Measurements from ENCODE around the gene CLIC1. TPM values are rescaled to one million over a fixed set of nuclear protein-coding genes. Genes with fewer than 3 reads are reported as not detected.

CLIC1 gene
- total RNA-seq, 1 donor from 2014 or later, result 185 TPM

GRCh38 chr6:31737991-31738979, 2.0 kb upstream of the CLIC1 start:
- DNase-seq, result peak; percentile 80

GRCh38 chr6:31737315-31737990, 1.1 kb upstream of the CLIC1 start:
- no peak for DNase-seq

DNA sequence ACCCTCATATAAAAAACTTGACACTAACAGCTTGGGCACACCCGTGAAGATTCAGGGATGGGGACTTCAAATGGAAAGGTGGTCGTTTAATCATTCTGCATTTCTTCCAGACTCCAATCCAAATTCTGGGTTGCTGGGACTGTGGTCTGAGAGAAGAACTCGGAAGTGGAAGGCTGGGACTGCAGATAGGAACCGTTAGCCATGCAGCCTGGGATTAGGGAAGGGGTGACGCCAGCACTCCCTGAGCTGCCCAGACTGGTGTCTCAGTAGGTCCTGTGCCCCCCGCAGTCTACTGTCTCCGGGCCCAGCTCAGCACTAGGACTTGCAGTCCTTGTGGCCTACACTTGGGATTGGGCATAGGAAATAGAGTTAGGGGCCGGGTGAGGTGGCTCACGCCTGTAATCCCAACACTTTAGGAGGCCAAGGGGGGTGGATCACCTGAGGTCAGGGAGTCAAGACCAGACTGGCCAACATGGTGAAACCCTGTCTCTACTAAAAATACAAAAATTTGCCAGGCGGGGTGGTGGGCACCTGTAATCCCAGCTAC, 511 bp upstream of the CLIC1 start:
- DNase-seq, result no peak

GRCh38 chr6:31734821-31735406, 1.4 kb downstream of the CLIC1 start:
- no peak for DNase-seq

GRCh38 chr6:31734247-31734820, 2.0 kb downstream of the CLIC1 start:
- no peak for DNase-seq

DNA sequence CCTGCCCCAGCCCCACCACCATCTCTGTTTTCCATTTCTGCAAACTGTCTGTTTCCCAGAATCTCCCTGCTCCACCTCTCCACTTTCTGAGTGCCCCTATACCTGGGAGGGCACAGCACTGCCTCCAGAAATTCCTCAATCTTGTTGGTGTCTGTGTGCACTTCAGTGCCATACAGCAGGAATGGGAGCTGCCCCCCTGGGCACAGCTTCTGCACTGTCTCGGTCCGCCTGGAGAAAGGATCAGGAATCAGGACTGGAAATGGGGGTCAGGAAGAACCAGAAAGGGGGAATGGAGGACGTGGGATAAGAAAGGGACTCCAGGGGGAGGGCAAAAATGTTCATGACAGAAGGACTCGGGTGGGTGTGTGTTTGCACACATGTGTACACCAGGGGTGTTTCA, 2.6 kb downstream of the CLIC1 start:
- DNase-seq, result no peak

DNA sequence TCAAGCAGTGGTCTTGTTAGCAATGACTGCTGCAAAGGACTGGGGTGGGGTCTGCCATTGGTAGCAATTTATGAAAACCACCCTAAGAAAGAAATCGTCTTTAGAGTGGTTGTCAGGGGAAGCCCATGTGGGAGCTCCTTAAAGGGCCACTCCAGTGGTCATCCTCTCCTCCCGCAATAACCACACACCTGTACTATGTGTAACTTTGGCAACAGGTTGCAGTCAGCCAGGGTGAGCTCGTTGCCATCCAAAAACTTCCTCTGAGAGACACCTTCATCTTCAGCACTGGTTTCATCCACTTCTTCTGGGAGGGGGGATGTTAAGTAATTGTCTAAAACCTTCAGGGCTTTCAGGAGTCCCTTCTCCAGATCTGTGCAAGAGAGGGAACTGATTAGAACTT, 4.3 kb downstream of the CLIC1 start:
- no peak for DNase-seq

DNA sequence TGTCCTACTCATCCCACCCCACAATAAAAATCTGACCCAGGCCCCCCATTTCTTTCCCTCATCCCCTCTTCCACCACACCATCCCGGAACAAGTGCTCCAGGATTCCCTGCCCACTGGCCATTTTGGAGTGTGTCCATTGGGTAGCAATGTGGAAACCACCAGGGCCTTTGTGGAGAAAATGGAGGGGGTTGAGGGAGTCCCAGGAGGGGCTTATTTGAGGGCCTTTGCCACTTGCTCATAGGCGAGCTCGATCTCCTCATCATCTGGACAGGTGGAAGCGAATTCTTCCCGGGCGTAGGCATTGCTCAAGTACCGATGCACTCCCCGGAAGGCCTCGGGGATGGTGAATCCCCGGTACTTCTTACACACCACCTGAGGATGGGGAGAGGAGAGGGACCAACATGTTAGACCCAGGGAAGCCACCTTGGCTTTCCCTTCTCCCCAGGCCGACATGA, 5.7 kb downstream of the CLIC1 start:
- no peak for DNase-seq

- DNase-seq, result peak; percentile 92
Observed at GRCh38 chr6:31729979-31730630, 6.2 kb downstream of the CLIC1 start.

GRCh38 chr6:31729515-31729978, 6.8 kb downstream of the CLIC1 start:
- peak; percentile 84 for DNase-seq

DNA sequence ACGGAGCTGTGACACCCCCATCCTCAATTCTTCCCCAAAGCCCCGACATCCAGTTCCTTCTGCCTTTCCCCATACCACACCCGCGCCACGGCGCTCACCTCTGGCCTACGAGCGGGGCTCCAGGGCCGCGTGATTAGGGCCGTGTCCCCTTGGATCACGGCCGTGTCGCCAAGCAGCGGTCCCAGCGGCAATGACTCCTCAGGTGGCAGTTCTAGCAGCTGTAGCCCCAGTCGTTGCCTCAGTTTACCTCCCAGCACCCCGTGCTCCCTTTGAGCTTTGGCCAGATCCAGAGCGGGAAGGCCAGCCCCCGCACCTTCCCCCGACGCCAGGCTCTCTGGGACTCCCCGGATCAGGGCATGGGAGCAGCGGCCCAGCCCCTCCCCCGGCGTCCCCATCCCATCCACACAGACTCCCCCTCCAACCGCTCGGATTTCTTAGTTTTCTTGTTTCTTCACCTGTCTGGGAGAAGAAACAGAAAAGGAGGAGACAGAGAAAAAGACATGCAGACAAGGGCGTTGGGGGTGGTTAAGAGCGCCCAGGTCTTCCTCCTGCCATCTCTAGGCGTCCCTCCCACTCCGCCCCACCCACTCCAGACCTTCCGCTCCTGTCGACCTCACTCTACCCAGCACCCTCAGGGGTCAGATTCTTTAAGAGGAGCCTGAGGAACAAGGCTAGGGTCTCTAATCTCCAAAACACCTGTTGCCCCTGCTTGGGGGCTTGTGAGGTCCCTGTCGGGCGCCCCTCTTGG, 7.4 kb downstream of the CLIC1 start, which contains the start of gene DDAH2:
TSS of gene DDAH2 (minus strand) at position 533 of the 748 bp plus-strand sequence. CDS start at position 395, 138 bp downstream.
- DNase-seq, result no peak

DNA sequence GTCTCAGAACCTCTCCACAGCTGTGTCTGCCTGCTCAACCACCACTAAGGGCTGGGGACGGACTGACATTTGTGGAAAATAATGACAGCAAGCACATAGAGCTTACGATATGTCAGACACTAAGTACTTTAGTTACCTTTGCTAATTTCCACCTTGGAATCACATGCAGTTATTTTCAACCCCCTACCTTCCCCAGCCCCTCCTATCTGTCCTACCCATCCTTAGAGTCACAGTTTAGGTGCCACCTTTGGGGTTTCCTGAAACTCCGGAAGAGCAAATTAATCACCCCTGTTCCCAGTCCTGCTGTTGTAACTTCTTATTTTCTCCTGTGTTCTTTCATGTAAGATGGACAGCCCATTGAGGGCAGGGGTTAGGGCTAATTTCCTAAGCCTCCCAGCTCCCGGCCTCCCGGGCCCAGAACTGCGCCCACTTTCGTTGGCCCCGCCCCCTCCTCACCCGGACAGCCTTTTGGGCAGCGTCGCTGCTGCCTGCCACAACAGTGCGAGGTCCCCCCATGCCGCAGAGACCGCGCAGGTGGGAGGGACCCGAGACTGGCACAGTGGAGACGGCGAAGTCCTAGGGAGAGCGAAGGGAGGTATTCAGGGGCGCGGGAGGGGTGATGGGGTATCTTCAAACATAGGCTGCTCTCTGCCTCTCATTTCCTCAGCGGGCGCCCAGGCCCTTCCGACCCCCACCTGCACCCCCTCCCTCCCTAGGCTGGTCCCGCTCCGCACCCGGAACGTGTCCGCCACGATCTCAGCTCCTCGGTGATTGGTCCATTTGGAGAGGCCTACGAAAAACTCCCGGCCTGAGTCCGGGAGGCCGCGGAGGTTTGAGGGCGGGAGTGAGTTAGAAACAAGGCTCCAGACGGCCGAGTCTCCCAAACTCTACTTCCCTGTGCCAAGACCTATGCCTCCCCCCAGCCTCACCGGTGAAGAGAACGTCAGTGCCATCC, 8.3 kb downstream of the CLIC1 start:
- no peak for DNase-seq

DNA sequence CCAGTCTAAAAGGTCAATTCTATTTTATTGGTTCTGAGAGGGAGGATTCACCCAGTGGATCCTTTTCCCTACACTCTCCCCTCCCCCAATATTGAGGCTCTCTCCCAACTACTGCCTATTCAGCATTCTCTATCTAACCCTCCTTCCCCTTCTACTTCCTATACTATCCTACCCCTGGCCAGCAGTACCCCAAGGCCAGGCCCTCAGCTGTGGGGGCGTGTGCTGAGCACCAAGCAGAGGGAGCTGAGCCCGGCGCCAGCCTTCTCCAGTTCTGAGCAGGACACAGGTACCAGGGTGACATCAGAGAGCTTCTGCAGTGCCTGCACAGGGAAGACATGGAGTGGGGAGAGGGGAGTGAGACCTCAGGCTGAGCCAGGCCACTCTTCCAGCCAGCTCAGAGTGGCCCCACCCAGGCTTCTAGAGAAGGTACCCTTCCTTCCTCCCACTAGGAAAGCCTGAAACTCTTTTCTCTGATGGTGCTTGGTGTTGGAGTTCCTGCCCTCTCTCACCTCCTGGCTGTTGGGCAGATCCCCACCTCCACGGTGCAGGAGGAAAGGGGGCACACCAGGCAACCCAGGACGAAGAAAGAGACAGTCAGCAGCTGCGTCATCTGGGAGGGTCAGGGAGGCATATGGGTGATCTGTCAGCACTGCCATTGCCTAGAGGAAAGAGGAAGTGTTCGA, 9.2 kb downstream of the CLIC1 start:
- no peak for DNase-seq

DNA sequence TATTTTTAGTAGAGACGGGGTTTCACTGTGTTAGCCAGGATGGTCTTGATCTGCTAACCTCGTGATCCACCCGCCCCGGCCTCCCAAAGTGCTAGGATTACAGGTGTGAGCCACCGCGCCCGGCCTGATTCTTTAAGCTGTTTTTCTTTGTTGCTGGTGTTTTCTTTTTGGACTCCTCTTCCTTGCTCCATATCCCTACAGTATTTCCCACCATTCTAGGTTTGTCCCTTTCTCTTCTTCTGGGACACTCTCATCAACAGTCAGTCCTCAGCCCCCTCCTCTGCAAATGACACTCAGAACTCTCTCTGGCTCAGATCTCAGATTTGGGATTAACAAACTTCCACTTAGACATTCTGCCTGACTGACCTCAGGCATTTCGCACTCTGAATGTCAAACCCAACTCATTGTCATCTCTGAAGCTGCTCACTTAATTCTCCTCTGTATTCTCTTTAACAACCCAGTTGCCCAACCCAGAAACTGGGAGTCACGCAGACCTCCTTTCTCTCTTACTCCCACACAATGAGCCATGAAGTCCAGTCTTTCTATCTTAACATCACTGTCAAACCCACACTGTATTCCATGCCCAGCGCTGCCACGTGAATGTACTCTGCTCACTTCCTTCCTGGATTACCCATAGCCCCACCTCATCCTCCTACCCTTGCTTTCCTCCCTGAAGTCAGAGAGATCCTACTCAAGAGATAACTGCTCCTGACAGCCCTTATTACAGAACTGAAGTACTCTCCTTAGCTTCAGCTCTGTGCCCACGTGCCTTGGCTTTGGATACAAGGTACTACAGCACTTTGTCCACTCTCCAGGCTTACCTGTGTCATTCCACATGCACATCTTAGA, 10.6 kb downstream of the CLIC1 start:
- no peak for DNase-seq

GRCh38 chr6:31723980-31724691, 12.2 kb downstream of the CLIC1 start:
- no peak for DNase-seq

GRCh38 chr6:31723245-31723979, 12.9 kb downstream of the CLIC1 start, which contains the start of gene MPIG6B:
Gene MPIG6B (plus strand): TSS chr6:31723373. CDS start chr6:31723384, 11 bp downstream.
- no peak for DNase-seq

Measured in skin of body (tissue), 2 donors.